GM18499 (cell line): ENCODE results near the gene SFXN2.
A peak's percentile ranks its signal among the peaks of the same experiment; 100 is the strongest.
"Not testable (repeated sequence)": the region's sequence is repeated elsewhere in the genome, so short reads cannot be mapped to it uniquely, and the experiment has no call there.

ENCODE experiments used
- ATAC-seq: cut with Tn5 transposase; IDR thresholded peaks from one replicate; pipeline ENCODE4 v1.9.1; 2021; ENCODE audit warnings: moderate number of reproducible peaks; ENCODE audit not compliant: insufficient read depth, unreplicated experiment

The SFXN2 gene

DNA sequence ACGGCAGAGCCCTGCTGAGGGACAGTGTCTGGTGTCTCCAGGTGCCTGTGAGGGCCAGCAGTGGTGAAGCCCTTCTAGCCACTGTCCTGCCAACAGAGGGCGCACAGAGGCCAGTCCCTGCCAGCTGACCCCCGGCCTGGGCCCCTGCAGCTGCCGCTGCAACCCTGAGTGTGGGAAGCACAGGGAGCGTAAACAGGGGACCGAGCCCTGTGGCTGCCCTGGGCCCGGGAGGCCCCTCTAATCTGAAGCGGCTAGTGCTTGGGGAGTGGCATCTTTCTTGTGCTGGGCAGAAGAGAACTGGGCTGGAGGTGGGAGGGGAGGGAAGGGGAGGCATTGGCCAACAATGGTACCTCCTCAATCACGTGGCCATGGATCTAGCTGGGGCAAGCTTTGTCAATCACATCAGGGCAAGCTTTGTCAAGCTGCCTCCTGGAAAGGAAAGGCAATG lies 35.6 kb upstream of the SFXN2 start:
- ATAC-seq = no peak

- ATAC-seq = no peak
Measured at GRCh38 chr10:102679596-102679995, 34.8 kb upstream of the SFXN2 start.

- ATAC-seq = no peak
Measured at GRCh38 chr10:102681696-102682095, 32.7 kb upstream of the SFXN2 start.

- no peak for ATAC-seq
Measured at GRCh38 chr10:102682416-102682815, 32.0 kb upstream of the SFXN2 start.

- ATAC-seq = no peak
Measured at GRCh38 chr10:102682981-102683380, 31.5 kb upstream of the SFXN2 start.

DNA sequence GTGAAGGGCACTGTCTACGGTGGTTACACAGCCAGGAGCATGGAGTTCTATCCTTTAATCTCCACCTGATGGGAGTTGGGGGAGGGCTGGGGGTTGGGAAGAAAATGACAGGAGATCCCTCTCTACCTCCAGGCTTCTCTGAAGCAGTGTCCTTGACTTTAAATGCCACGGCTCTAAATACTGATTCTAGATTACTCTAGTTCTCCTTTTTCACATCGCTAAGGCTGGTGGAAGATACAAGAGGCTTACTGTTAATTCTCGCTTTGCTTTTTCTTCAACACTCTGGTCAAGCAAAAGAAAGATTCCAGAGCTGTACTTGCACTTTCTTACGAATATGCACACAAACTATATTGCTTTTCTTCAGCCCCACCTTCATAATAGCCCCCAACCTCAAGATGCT lies 30.7 kb upstream of the SFXN2 start:
- no peak for ATAC-seq

DNA sequence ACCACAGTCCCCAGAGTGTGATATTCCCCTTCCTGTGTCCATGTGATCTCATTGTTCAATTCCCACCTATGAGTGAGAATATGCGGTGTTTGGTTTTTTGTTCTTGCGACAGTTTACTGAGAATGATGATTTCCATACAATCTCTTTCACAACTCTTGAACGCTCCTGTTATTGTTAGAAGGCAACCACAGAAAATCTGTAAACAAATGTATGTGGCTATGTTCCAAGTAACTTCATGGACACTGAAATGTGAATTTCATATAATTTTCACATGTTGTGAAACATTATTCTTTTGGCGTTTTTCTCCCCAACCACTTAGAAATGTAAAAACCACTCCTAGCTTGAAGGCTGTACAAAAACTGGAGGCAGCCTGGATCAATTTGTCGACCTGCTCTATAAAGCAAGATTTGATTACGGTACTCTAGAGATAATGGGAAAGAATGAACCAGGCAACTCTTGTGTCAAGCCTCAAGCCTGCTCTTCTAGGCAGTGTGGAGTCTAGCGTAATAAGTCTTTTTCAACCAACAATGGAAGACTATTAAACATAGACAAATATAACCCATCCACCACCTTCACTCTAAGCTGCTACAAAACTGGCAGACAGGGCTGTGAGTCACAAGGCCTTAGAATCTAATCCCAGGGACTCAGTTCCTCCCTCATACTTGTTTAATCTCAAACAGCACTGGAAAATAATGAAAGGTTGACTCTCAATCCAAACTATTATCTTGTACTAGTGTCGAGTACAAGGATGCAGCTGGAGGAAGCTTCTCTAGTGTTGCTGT lies 23.0 kb upstream of the SFXN2 start:
- no peak for ATAC-seq

GRCh38 chr10:102695401-102695800 lies 19.0 kb upstream of the SFXN2 start:
- not testable (repeated sequence) for ATAC-seq

DNA sequence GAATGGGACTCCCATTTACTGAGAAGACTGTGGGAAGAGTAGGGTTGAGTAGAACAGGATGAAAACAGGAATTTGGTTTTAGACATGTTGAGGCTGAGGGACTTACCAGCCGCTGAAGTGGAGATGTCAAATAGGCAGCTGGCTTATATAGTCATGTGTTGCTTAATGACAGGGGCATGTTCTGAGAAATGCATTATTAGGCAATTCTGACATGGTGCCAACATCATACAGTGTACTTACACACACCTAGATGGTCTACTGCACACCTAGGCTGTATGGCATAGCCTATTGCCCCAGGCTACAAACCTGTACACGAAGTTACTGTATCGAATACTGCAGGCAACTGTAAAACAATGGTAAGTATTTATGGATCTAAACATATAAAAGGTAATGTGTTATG lies 17.7 kb upstream of the SFXN2 start:
- no peak for ATAC-seq

- ATAC-seq = no peak
Measured at GRCh38 chr10:102698894-102699293, 15.5 kb upstream of the SFXN2 start.

GRCh38 chr10:102701272-102701671 lies 13.2 kb upstream of the SFXN2 start:
- no peak for ATAC-seq

GRCh38 chr10:102701796-102702195 lies 12.6 kb upstream of the SFXN2 start:
- ATAC-seq = no peak

DNA sequence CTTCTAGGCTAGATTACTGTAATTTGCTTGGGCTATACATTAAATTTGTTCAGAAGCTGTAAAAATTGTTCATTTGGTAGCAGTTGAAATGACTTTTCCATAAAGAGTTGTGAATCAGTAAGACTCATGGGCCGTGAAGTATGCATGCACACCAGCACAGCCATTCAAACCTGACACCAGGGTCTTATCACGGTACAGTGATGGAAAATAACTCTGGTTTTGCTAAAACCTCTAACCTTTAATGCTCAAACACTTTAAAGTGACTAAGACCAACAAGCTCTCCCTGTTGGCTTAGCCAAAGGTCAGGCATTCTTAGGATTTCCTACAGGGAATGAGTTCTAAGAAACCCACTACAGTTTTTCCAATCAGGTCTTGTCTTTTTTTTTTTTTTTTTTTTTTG lies 11.7 kb upstream of the SFXN2 start:
- ATAC-seq = no peak

GRCh38 chr10:102704915-102705314 lies 9.5 kb upstream of the SFXN2 start:
- ATAC-seq = no peak

- ATAC-seq = no peak
Measured at GRCh38 chr10:102705531-102705930, 8.9 kb upstream of the SFXN2 start.

- no peak for ATAC-seq
Measured at GRCh38 chr10:102710609-102711008, 3.8 kb upstream of the SFXN2 start.

- ATAC-seq = no peak
Measured at GRCh38 chr10:102712089-102712488, 2.3 kb upstream of the SFXN2 start.

- ATAC-seq = no peak
Measured at GRCh38 chr10:102712843-102713538, 1.4 kb upstream of the SFXN2 start.

DNA sequence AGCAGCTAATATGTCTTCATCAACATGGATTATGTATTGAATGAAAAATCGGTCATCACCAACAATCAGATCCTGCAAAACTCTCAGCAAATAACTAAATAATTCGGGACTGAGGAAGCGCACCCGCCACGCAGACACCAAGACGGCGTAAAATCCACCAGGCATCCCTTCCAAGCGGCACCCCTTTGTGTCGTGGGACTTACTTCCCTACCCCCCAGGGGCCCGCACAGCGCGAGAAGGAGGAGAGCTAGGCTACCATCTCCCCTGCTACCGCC lies 960 bp upstream of the SFXN2 start:
- ATAC-seq = peak; percentile 28

GRCh38 chr10:102713814-102714620 lies 419 bp upstream of the SFXN2 start, which contains the start of gene ARL3:
Gene ARL3, minus strand, starts transcription at chr10:102714397. Its CDS starts 122 bp downstream, at chr10:102714275.
- ATAC-seq = peak; percentile 66

DNA sequence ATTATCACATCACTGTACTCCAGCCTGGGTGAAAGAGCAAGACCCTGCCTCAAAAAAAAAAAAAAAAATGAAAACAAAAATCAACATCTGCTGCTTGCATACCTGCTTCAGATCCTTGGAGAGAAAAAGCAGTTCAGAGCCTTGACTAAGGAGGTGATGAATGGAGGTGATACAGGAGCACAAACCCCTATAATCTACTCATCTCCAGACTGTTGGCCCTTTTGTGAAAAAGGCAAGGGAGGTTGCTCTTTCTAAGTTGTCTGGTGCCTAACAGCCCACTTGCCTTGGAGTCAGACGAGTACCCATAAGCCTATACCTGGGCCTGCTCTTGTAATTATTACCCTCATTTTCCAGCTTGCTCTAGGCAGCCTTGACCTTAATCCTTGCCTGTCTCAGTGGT lies 1.4 kb downstream of the SFXN2 start:
- ATAC-seq = no peak
